Measurements from ENCODE around the gene DNM2. TPM values are rescaled to one million over a fixed set of nuclear protein-coding genes. Genes with fewer than 3 reads are reported as not detected.
"Not testable (repeated sequence)": the region's sequence is repeated elsewhere in the genome, so short reads cannot be mapped to it uniquely, and the experiment has no call there.

Gene DNM2
- total RNA-seq, 3 donors from 2014 or later = 83.1 to 98.6 (median 84.5) TPM

GRCh38 chr19:10864538-10864899, 146.6 kb downstream of the DNM2 start:
- Histone ChIP-seq H3K27me3 (no peaks in the 10 kb centered on the region), H3K4me1 (no peaks in the 10 kb centered on the region), H3K27ac (peak overlapping the region; percentile 29 to 79), H3K4me3 (peak overlapping the region in 1 of 3 donors; percentile 6), H3K36me3 (no peaks in the 10 kb centered on the region), H3K9me3 (no peaks in the 10 kb centered on the region)
- peak; percentile 66 to 87 (median 87) for TF ChIP-seq CTCF (IDR thresholded peaks at IDR 0.05)
- TF ChIP-seq POLR2A (IDR thresholded peaks at IDR 0.05) = no peak
- TF ChIP-seq POLR2AphosphoS5 (IDR thresholded peaks at IDR 0.05) = peak in 1 of 3 donors; percentile 34
- intact Hi-C loops (cut with DNase I; ENCODE audit: low total_unique reads) = loop anchor here (5.0 kb wide), 1 partner anchor 147 kb away; the partner anchor contains the start of gene DNM2
- peak; percentile 64 to 88 for DNase-seq (ENCODE audit: low spot score in 2 of 2)

GRCh38 chr19:10866495-10866894, 148.6 kb downstream of the DNM2 start:
- Histone ChIP-seq H3K9me3 (no peaks in the 10 kb centered on the region), H3K36me3 (no peaks in the 10 kb centered on the region), H3K4me1 (no peaks in the 10 kb centered on the region), H3K27ac (no peak overlapping the region), H3K27me3 (no peaks in the 10 kb centered on the region), H3K4me3 (no peak overlapping the region)
- no peak for TF ChIP-seq CTCF (IDR thresholded peaks at IDR 0.05)
- no peak for TF ChIP-seq POLR2A (IDR thresholded peaks at IDR 0.05)
- DNase-seq (ENCODE audit: low spot score in 2 of 2) = no peak
- intact Hi-C loops (cut with DNase I; ENCODE audit: low total_unique reads) = no loop called here

- Histone ChIP-seq H3K27ac (no peak overlapping the region), H3K4me3 (no peak overlapping the region), H3K9me3 (no peaks in the 10 kb centered on the region), H3K36me3 (no peaks in the 10 kb centered on the region), H3K4me1 (no peaks in the 10 kb centered on the region), H3K27me3 (no peaks in the 10 kb centered on the region)
- no peak for DNase-seq (ENCODE audit: low spot score in 2 of 2)
- TF ChIP-seq POLR2A (IDR thresholded peaks at IDR 0.05) = no peak
- no peak for TF ChIP-seq POLR2AphosphoS5 (IDR thresholded peaks at IDR 0.05)
- no peak for TF ChIP-seq CTCF (IDR thresholded peaks at IDR 0.05)
- intact Hi-C loops (cut with DNase I; ENCODE audit: low total_unique reads) = no loop called here
These were observed 151.1 kb downstream of the DNM2 start for GRCh38 chr19:10868872-10869547.

- H3K9me3 ChIP-seq; H3K36me3 ChIP-seq; H3K27me3 ChIP-seq; H3K4me1 ChIP-seq; H3K4me3 ChIP-seq; H3K27ac ChIP-seq; intact Hi-C loops (cut with DNase I; ENCODE audit: low total_unique reads): not testable (repeated sequence)
- peak in 1 of 2 donors; percentile 41 for DNase-seq (ENCODE audit: low spot score in 2 of 2)
These were observed 152.0 kb downstream of the DNM2 start for GRCh38 chr19:10869872-10870311.

- Histone ChIP-seq H3K36me3 (no peaks in the 10 kb centered on the region), H3K9me3 (no peaks in the 10 kb centered on the region), H3K27me3 (no peaks in the 10 kb centered on the region), H3K4me3 (peak overlapping the region; percentile 40 to 69 (median 52)), H3K27ac (peak overlapping the region; percentile 82 to 92), H3K4me1 (no peaks in the 10 kb centered on the region)
- TF ChIP-seq POLR2AphosphoS5 (IDR thresholded peaks at IDR 0.05) (peak in 2 of 3 donors; percentile 15 to 16), CTCF (IDR thresholded peaks at IDR 0.05) (no peak)
- no peak for DNase-seq (ENCODE audit: low spot score in 2 of 2)
- intact Hi-C loops (cut with DNase I; ENCODE audit: low total_unique reads) = no loop called here
These were observed 152.6 kb downstream of the DNM2 start for GRCh38 chr19:10870501-10870954.
